Measurements from ENCODE around the gene CRABP2.

CRABP2 gene

DNA sequence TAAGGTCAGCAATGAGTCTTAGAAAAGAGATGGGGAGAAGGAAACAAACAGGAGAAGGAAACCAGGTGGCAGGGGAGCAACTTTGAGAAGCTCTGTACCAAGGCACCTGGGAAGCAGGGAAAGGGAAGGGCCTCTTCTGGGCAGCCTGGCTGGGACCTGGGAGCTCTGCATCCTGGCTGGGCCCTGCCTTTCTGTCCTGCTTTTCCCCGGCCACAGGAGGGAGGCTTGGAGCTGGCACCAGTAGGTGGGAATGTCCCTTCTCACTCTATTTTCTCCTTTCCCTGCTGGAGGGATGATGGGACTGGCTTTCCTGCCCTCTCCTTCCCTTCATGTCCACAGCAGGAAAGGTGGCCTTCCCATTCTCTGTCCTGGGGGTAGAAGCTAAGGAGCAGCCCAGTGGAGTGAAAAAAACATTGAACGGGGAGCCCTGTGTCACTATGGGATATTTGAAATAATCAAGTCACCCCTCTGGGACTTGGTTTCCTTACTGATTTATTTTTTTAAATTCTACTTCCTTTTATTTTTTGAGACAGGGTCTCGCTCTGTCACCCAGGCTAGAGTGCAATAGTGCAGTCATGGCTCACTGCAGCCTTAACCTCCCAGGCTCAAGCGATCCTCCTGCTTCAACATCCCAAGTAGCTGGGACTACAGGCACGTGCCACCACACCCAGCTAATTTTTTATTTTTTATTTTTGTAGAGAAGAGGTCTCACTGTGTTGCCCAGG lies 23.1 kb downstream of the CRABP2 start:
- Histone ChIP-seq H3K27ac (ENCODE audit: low read depth, low read length) (no peak overlapping the region), H3K9me3 (ENCODE audit: low read length) (no peaks in the 10 kb centered on the region), H3K9ac (ENCODE audit: low read length) (no peak overlapping the region), H3K4me1 (ENCODE audit: insufficient read depth, low read length) (peaks cover 7% of the 10 kb centered on the region), H3K27me3 (ENCODE audit: control insufficient read depth in 1 of 2, insufficient read depth in 2 of 2, low read length in 2 of 2) (peaks cover 9 to 20% of the 10 kb centered on the region in 2 donors), H3K36me3 (ENCODE audit: insufficient read depth, low read length) (no peaks in the 10 kb centered on the region), H3K4me3 (ENCODE audit: low read depth in 1 of 2, low read length in 2 of 2) (no peak overlapping the region)

DNA sequence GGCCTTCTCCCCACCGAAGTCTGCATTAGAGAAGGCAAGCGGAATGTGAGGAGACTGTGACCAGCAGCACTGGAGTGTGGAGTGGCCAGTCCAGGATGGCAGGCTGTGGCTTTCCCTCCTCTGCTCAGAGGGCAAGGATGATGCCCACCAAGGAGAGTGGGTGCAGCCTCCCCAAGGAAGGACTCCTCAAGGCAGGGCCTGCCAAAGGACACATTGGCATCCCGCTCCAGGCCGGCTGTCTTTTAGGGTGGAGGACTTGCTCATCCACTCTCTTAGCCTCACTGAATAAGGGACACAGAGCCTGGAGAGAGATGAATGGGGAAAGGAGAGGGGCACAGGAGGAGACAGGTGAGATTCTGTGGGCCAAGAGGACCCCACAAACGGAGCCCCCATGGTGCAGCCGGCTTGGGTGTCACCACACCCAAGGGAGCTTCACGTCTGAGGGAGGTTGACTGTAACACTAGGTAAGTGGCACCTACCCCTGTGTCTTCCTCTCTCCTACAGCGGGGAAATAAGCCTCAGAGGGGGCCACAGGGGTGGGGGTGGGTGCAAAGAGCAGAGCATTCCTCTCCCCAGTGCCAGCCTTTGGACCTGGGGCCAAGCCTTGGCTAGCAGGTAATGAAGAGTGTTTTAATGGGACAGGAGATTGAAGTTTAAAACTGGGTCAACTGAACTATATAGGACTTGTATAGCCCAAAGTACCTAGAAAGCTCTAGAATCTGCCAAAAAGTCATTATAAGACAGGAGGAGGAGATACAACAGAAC lies 24.0 kb downstream of the CRABP2 start:
- H3K9me3 ChIP-seq (ENCODE audit: low read length): no peaks in the 10 kb centered on the region

DNA sequence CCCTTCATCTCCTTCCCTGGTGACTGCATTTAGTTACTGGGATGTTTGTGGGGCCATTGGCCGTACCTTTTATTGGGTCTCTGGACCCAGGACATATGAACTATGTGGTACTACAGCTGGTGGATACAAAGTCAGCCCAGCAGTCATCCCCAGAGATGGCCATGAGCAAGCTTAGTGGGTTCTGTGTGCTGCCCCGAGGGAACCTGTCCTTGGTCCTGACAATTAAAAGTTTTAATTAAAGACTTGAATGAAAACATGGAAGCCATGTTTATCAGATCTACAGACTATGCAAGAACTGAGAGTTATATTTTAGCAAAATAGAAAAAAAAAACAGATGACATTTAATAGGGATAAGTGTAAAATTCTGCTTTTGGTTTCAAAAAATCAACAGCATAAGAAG lies 25.3 kb downstream of the CRABP2 start:
- no peak overlapping the region for H3K4me3 ChIP-seq (ENCODE audit: low read depth in 1 of 2, low read length in 2 of 2)
- no peaks in the 10 kb centered on the region for H3K9me3 ChIP-seq (ENCODE audit: low read length)
- no peaks in the 10 kb centered on the region for H3K36me3 ChIP-seq (ENCODE audit: insufficient read depth, low read length)
- H3K4me1 ChIP-seq (ENCODE audit: insufficient read depth, low read length): peaks cover 8% of the 10 kb centered on the region
- H3K27me3 ChIP-seq (ENCODE audit: control insufficient read depth in 1 of 2, insufficient read depth in 2 of 2, low read length in 2 of 2): peaks cover 22 to 23% of the 10 kb centered on the region in 2 donors
- no peak overlapping the region for H3K27ac ChIP-seq (ENCODE audit: low read depth, low read length)
- no peak overlapping the region for H3K9ac ChIP-seq (ENCODE audit: low read length)

More for the DNA sequence above, 24.0 kb downstream of the CRABP2 start:
- H3K27me3 ChIP-seq (ENCODE audit: control insufficient read depth in 1 of 2, insufficient read depth in 2 of 2, low read length in 2 of 2): peaks cover 16 to 22% of the 10 kb centered on the region in 2 donors
- H3K36me3 ChIP-seq (ENCODE audit: insufficient read depth, low read length): no peaks in the 10 kb centered on the region
- H3K4me3 ChIP-seq (ENCODE audit: low read depth in 1 of 2, low read length in 2 of 2): no peak overlapping the region
- H3K9ac ChIP-seq (ENCODE audit: low read length): no peak overlapping the region
- H3K4me1 ChIP-seq (ENCODE audit: insufficient read depth, low read length): peaks cover 8% of the 10 kb centered on the region
- no peak overlapping the region for H3K27ac ChIP-seq (ENCODE audit: low read depth, low read length)

DNA sequence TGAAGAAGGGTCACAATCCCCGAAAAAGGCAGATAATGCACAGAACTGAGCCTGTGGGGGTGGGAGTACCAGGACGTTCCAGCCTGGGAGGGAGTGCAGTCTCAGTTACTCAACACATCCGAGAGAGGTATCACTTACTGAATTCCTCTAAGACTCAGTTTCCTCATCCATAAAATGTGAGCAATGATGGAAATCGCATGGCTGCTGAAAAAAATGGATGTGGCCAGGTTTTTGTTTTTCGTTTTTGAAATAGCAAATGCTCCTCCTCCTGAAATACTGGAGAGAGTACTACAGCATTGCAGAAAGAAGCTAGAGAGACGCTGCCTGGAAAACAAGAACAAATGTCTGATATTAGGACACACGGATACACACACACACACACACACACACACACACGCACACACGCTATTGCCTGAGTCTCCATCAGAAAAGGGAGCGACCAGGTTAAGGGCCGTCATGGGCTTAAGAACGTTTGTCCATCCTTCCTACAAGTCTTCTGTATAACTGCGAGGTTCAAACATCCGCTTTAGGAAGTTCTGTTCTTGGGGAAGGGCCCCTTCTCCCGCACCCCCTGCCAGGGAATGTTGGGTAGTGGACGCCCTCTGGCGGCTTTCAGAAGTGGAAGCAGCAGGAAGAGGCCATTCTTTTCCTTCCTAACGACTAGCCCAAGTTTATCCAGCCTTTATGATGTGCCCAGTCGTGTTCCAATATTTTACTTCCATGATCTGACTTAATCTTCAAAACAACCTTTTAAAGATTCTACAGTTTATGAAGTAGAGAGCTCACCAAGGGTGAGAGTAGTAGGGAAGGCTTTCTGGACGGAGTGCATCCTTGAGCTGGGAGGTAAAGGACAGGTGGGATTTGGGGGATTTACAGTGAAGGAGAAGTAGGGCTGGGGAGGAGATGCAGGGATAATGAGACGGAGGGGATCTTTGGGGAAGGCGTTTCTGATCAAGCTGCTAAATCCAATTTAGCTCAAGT lies 27.5 kb downstream of the CRABP2 start:
- H3K27ac ChIP-seq (ENCODE audit: low read depth, low read length): peak overlapping the region; percentile 26
- H3K36me3 ChIP-seq (ENCODE audit: insufficient read depth, low read length): no peaks in the 10 kb centered on the region
- H3K4me3 ChIP-seq (ENCODE audit: low read depth in 1 of 2, low read length in 2 of 2): peak overlapping the region; percentile 44 to 61
- no peaks in the 10 kb centered on the region for H3K9me3 ChIP-seq (ENCODE audit: low read length)
- no peak overlapping the region for H3K9ac ChIP-seq (ENCODE audit: low read length)
- H3K4me1 ChIP-seq (ENCODE audit: insufficient read depth, low read length): peaks cover 8% of the 10 kb centered on the region
- peaks cover 22 to 23% of the 10 kb centered on the region in 2 donors for H3K27me3 ChIP-seq (ENCODE audit: control insufficient read depth in 1 of 2, insufficient read depth in 2 of 2, low read length in 2 of 2)

DNA sequence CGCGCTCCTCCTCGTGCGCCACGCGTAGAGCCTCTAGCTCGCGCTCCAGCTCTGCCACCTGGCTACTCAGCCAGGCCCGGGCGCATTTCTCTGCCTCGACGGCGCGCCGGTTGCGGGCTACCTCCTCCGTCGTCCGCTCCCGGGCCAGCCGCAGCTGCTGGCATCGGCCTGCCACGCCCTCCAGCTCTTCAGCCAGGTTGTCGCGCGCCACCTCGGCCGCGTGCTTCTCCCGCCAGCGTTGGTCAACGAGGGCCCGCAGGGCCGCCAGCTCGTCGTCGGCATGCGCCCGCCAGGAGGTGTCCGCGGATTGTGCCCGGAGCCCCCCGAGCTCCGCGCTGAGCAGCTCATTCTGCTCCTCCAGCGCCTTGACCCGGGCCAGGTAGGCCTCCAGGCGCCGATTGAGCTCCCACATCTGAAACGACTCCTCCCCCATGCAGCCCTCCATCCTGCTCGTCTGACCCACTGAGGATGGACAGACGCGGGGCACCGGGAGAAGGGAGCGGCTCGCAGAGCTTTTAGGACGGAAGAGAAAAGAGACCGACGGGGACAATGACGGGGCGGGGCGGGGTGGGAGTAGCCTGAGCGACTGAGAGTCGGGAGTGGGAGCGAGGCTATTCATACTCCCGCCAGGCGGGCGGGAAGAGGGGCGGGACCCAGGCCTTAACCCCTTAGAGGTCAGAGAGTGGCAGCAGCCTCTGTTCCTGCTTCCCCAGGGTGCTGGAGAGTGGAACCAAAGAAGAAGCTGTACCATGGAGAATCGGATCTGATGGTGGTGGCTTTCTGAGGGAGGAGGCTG lies 28.4 kb downstream of the CRABP2 start, which contains the start of gene NES:
Gene NES, minus strand, starts transcription at position 588 of the 796 bp plus-strand sequence. Its CDS starts 143 bp downstream, at position 445.
- H3K36me3 ChIP-seq (ENCODE audit: insufficient read depth, low read length): no peaks in the 10 kb centered on the region
- H3K27ac ChIP-seq (ENCODE audit: low read depth, low read length): peak within 1 kb of the TSS; percentile 50
- H3K4me3 ChIP-seq (ENCODE audit: low read depth in 1 of 2, low read length in 2 of 2): peak within 1 kb of the TSS; percentile 44 to 61
- no peaks in the 10 kb centered on the region for H3K9me3 ChIP-seq (ENCODE audit: low read length)
- peaks cover 8% of the 10 kb centered on the region for H3K4me1 ChIP-seq (ENCODE audit: insufficient read depth, low read length)
- peaks cover 22 to 23% of the 10 kb centered on the region in 2 donors for H3K27me3 ChIP-seq (ENCODE audit: control insufficient read depth in 1 of 2, insufficient read depth in 2 of 2, low read length in 2 of 2)
- no peak within 1 kb of the TSS for H3K9ac ChIP-seq (ENCODE audit: low read length)

DNA sequence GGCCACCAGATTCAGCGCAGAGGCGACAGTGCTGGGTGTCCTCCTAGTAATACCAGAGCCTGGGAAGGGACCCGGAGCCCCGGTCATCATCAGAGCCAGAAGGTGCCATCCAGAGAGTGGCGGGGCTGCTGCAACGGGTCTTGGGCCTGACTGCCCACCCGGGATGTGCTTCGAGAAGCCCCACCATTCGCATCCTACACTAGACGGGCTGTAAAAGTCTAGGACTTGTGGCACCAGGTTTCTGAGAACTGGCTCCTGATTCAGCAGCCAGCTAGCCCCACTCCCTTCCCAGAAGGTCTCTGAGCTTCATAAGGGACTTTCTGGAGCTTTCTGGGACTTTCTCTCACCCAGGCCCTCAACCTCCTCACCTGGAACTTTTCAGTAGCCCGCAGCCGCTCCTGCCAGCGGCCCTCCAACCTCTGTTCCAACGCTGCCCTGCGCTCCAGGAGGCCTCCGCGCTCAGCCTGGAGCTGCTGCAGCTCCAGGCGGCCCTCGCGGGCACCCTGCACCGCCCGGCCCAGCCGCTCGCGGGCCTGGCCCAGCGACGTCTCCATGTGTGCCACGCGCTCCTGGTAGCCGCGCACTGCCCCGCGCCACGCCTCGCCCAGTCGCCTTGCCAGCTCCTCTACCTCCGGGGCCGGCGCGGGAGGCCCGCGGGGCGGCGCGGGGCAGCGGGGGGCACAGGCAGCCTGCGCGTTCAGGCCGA lies 29.1 kb downstream of the CRABP2 start:
- H3K9me3 ChIP-seq (ENCODE audit: low read length): no peaks in the 10 kb centered on the region
- peak overlapping the region; percentile 50 for H3K27ac ChIP-seq (ENCODE audit: low read depth, low read length)
- H3K9ac ChIP-seq (ENCODE audit: low read length): no peak overlapping the region
- H3K4me3 ChIP-seq (ENCODE audit: low read depth in 1 of 2, low read length in 2 of 2): peak overlapping the region in 1 of 2 donors; percentile 61
- H3K36me3 ChIP-seq (ENCODE audit: insufficient read depth, low read length): no peaks in the 10 kb centered on the region
- H3K27me3 ChIP-seq (ENCODE audit: control insufficient read depth in 1 of 2, insufficient read depth in 2 of 2, low read length in 2 of 2): peaks cover 20 to 22% of the 10 kb centered on the region in 2 donors
- H3K4me1 ChIP-seq (ENCODE audit: insufficient read depth, low read length): peaks cover 8% of the 10 kb centered on the region

DNA sequence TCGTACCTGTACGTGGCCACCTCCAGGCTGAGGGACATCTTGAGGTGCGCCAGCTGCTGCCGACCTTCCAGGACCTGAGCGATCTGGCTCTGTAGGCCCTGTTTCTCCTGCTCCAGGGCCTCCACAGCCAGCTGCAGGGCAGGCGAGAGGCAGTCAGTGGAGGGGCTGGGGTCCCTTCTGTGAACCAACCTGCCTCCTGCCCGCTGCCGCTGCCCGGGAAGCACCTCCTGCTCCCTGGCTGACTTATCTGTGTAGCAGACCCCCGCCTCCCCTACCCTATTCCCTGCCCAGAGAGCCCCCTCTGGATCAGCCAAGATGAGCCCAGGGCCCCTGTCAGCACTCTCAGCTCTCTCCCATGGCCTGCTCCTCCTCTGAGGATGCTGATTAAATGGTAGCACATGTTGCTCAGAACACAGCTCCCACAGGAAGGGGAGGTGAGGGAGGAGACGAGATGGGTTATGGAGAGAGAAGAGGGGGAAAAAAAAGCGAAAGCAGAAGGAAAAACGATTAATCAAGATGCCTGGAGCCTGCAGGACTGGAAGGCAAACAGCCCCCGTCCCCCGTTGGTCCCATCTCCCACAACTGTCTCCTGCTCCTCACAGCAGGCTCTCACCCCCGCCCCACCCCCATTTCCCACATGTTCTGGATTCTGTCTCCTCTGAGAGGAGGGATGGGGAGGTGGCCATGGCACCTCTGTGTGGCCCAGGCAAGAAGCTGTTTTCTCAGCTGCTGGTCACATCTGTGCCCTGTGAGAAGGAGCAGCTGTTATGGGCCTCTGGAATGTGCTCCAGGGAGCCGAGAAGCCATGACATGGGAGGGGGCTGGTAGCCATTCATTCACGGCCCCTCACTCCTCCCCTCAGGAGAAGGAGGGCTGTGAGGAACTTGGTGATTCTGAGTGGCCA lies 29.9 kb downstream of the CRABP2 start:
- H3K4me3 ChIP-seq (ENCODE audit: low read depth in 1 of 2, low read length in 2 of 2): peak overlapping the region in 1 of 2 donors; percentile 37
- peaks cover 8% of the 10 kb centered on the region for H3K4me1 ChIP-seq (ENCODE audit: insufficient read depth, low read length)
- no peaks in the 10 kb centered on the region for H3K36me3 ChIP-seq (ENCODE audit: insufficient read depth, low read length)
- peak overlapping the region; percentile 50 for H3K27ac ChIP-seq (ENCODE audit: low read depth, low read length)
- H3K9me3 ChIP-seq (ENCODE audit: low read length): no peaks in the 10 kb centered on the region
- no peak overlapping the region for H3K9ac ChIP-seq (ENCODE audit: low read length)
- peaks cover 14 to 22% of the 10 kb centered on the region in 2 donors for H3K27me3 ChIP-seq (ENCODE audit: control insufficient read depth in 1 of 2, insufficient read depth in 2 of 2, low read length in 2 of 2)

DNA sequence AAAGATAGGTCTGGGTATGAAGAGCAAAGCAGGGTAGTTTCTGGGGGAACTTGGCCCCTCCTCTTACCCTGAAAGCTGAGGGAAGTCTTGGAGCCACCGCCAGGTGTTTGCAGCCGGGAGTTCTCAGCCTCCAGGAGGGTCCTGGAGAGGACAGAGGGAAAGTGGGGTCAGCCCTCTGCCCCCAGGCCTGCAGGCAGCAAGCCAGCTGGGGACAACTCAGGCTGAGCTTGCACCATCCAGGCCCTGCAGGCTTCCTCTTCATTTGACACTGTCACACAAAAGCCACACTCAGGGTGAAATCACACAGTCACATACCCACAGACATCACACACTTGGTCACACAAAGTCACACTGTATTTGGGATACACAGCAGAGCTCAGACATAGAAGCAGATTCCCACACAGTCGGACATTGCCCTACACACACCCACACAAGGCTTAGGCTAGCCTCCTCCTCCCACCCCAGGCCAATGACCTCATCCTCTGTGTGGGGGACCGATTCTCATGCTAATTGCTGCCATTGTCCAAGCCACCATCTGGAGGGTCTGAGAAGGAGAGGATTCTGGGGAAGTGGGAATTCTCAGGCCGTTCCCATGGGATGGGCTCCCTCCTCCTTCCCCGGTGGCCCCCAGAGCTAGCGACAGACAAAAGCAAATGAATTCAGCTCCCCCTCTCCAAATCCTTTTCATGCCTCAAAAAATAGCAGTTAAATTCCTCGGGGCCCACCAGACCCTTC lies 31.8 kb downstream of the CRABP2 start:
- no peak overlapping the region for H3K4me3 ChIP-seq (ENCODE audit: low read depth in 1 of 2, low read length in 2 of 2)
- H3K36me3 ChIP-seq (ENCODE audit: insufficient read depth, low read length): no peaks in the 10 kb centered on the region
- H3K4me1 ChIP-seq (ENCODE audit: insufficient read depth, low read length): peaks cover 19% of the 10 kb centered on the region
- no peak overlapping the region for H3K9ac ChIP-seq (ENCODE audit: low read length)
- no peak overlapping the region for H3K27ac ChIP-seq (ENCODE audit: low read depth, low read length)
- H3K27me3 ChIP-seq (ENCODE audit: control insufficient read depth in 1 of 2, insufficient read depth in 2 of 2, low read length in 2 of 2): peaks cover 12 to 14% of the 10 kb centered on the region in 2 donors
- H3K9me3 ChIP-seq (ENCODE audit: low read length): no peaks in the 10 kb centered on the region

DNA sequence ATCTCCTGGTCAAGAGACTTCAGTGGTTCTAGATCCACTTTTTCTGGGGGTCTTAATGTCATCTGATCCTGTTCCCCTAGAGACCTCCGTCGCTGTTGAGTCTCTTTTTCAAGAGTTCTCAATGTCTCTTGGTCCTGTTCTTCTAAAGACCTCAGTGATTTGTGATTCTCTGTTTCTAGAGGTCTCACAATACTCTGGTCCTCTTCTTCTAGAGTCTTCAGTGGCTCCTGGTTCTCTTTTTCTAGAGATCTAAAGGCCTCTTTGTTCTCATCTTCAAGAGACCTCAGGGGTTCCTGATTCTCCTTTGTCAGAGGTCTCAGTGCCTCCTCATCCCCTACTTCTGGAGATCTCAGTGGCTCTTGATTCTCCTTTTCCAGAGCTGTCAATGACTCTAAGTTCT lies 33.6 kb downstream of the CRABP2 start:
- Histone ChIP-seq H3K27ac (ENCODE audit: low read depth, low read length) (no peak overlapping the region), H3K36me3 (ENCODE audit: insufficient read depth, low read length) (no peaks in the 10 kb centered on the region), H3K4me1 (ENCODE audit: insufficient read depth, low read length) (peaks cover 21% of the 10 kb centered on the region), H3K9ac (ENCODE audit: low read length) (no peak overlapping the region), H3K9me3 (ENCODE audit: low read length) (no peaks in the 10 kb centered on the region), H3K27me3 (ENCODE audit: control insufficient read depth in 1 of 2, insufficient read depth in 2 of 2, low read length in 2 of 2) (peaks cover 0 to 11% of the 10 kb centered on the region in 2 donors), H3K4me3 (ENCODE audit: low read depth in 1 of 2, low read length in 2 of 2) (no peak overlapping the region)

Data from muscle layer of colon (tissue), 2 donors.